NCI-H446 (cell line): ENCODE measurements around the gene MIDN.
"Not testable (repeated sequence)": the region's sequence is repeated elsewhere in the genome, so short reads cannot be mapped to it uniquely, and the experiment has no call there.

Experiments used
- DNase-seq, 2 experiments: peaks; one replicate each; lab custom pipeline; 2025; lab: John Stamatoyannopoulos, UW

The MIDN gene

DNA sequence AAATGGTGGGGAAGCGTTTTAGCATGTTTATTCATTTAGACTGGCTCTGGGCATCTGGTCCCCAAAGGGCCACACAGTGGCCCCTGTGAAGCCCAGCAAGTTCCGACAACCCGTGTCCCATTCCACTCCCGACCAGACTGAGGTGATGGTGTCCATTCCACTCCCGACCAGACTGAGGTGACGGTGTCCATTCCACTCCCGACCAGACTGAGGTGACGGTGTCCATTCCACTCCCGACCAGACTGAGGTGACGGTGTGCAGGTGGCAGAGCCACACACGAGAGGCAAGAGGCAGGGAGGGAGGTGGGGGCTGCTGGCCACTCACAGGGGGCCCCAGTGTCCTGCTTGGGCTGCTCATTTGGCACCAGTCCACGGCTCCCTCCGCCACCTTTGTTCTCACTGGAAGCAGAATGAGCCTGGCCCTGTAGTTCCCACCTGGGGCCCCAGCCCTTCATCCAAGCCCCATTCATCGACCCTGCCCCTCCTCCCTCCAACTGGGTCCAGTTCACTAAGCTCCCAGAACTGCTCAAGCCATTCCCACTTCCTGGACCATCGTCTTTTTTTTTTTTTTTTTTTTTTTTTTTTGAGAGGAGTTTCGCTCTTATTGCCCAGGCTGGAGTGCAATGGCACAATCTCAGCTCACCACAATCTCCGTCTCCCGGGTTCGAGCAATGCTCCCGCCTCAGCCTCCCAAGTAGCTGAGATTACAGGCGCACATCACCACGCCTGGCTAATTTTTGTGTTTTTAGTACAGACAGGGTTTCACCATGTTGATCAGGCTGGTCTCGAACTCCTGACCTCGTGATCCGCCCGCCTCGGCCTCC is 1.9 kb upstream of the MIDN start:
- not testable (repeated sequence) for DNase-seq

DNA sequence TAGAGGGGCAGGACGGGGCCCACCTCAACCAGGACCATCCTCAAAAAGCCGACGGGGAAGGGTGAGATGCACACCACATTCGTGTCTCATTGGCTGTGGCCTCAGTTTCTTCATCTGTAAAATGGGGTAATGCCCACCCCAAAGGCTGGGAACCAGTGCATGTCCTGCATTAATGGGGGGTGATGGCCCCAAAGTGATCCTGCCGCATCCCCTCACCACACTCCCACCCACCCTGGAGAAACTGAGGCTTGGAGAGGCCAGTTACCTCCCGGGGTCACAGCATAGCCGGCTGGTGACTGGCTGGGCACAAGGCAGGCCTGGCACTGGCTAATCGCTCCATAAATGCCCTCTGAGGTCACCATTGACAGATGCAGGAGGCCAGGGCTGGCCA is 640 bp upstream of the MIDN start:
- DNase-seq, result no peak

DNA sequence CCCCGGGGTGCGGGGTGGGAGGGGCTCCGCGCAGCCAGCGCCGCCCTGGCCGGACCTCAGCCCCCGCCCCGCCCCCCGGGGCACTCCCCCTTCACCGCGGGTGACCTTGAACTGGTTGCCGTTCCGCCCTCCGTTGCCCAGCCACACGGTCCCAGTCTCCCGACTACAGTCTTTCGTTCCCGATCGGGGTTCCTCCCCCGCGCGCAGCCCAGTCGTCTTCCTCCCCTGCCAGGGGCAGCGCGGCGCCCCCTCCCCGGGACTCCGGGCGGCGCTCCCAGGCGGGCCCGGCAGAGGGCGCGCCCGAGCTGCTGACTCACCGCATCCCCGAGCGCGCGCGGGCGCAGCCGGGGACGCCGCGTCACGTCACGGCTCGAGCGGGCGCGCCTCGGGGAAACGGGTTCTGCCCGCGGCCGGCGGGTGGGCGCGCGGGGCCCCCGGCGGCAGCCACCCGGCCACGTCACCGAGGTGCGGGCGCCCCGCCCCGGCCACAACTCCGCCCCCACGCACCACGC is 459 bp downstream of the MIDN start:
- DNase-seq, result peak; percentile 57 to 93

DNA sequence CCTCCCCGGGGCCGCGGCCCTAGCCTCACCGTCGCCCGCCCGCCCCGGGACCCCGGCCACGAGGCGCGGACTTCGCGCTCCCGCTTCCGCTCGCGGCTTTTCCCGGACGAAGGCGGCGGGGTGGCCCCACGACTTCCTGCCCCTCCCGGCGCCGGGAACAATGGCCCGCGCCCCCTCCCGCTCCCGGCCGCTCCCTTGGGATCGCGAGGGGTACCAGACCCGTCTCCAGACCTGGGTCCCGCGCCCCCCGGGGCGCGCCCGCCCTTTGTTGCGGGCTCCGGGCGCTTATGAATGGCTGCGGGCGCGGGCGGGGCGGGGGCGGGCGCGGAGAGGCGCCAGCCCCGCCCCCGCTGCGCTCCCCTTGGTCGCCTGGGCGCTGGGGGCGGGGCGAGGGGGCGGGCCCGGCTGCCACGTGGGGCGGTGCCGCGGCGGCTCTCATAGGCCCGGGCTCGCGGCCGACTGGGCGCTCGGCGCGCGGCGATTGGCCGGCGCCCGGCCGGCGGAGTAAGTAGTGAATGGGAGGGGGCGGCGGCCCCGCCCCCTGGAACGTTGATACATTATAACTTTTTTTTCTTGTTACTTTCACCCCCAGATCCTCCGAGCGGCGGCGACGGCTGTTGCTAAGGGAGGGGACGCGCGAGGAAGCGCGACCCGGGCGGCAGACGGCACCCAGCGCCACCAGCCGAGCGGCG is 1.1 kb downstream of the MIDN start:
- DNase-seq, result peak; percentile 94 to 98

DNA sequence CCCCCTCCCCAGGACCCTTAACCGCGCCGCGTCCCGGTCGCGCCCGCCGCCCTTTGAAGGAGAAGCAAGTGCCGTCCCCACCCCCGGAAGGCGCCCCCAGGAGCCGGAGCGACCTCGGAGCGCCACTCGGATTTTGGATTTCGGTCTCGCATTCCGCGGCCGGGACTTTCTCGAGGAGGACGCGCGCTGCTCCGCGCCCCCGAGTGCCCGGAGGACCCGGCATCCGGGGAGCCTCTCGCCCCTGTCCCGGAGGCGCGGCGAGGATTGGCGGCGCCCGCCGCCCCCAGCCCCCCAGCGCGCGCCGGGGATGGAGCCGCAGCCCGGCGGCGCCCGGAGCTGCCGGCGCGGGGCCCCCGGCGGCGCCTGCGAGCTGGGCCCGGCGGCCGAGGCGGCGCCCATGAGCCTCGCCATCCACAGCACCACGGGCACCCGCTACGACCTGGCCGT is 1.6 kb downstream of the MIDN start:
- DNase-seq, result no peak

DNA sequence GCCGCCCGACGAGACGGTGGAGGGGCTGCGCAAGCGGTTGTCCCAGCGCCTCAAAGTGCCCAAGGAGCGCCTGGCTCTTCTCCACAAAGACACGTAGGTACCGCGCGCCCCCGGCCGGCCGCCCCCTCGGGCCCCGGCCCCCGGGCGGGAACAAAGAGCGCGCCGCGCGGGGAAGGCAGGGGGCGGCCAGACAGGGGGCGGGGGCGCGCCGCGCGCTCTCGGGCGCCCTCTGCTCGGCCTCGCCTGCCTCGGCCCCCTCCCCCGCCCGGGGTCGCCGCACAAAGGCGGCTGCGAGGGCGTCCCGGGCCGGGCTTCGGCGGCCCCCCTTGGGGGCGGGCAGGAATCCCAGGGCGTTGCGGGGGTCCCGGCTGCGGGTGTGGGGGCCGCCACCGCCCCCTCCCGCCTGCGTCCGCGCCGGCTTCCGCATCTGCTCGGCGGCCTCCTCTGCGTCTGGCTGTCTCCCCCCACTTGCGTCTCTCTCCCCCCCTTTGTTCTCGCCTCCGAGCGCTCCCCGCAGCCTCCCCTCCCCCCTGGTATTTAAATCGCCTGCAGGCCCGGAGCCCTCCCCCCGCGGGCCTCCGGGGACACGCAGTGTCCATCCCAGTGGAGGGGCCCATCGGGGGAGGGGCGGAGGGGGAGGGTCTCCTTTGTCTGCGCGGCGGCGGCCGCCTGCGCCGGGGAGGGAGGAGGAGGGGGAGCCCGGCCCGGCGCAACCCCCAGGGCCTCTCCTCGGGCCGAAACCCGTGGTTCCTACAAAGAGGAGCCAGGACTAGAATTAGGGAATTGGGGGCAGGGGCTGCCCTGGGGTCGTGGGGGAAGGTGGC is 2.3 kb downstream of the MIDN start:
- peak in 1 of 2 experiments; percentile 70 for DNase-seq

DNA sequence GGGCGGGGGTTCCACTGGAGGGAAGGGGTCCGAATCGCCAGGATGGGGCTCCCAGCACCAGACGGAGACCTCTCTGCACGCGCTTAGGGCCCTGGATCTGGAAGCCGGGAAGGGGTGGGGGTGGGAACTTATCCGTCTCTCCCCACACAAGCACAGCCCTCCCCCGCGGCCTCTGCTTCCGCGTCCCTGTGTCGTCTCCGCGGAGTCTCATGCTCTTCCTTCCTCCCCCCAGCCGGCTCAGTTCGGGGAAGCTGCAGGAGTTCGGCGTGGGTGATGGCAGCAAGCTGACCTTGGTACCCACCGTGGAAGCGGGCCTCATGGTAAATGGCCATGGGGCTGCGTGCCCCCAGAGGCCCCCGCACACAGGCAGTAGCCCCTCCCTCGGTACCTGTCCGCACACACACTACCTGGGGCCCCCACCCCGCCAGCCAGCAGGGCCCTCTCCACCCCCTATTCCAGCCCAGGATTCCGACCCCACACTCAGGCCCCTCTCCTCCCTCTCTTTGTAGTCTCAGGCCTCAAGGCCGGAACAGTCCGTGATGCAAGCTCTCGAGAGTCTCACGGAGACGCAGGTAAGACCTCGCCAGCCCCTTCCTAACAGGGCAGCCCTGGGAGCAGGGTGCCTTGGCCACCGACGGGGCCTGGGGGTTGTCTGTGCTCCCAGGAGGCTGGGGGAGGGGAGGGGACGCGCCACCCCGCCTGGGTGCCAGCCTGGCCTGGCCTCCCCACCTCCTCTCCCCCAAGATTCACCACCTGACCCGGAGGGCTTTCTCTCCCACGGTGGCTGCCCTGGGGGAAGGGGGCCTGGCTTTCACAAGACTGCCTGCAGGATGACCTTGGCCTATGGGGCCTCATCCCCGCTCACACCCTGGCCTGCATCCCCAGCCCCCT is 3.2 kb downstream of the MIDN start:
- peak; percentile 43 to 66 for DNase-seq

DNA sequence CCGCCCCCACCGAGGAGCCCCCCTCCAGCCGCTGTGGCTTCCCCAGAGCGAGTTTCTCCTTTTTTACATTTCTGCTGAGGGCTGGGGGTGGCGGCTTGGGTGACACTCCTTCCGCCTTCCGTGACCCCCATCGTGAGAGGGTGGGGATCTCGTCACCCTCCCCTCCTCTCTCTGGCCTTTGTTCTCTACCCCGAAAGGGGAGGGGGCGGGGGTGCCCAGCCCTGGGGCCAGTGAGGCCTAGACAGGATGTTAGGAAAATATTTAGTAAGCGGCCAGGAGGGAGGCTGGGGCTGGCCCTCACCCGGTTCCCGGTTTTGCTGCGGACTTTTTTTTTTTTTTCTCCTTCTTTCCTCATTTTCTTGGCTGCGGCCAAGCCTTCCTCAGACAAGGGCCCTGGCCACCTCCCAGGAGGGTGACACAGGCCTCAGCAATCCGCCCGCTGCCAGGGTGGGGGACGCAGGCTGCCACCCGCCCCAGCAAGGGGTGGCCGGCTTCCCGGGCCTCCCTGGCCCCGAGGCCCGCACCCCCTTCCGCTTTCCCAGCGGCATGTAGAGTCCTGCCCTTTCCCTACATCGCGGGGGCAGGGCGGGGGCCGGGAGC is 3.9 kb downstream of the MIDN start:
- DNase-seq, result peak in 1 of 2 experiments; percentile 77

DNA sequence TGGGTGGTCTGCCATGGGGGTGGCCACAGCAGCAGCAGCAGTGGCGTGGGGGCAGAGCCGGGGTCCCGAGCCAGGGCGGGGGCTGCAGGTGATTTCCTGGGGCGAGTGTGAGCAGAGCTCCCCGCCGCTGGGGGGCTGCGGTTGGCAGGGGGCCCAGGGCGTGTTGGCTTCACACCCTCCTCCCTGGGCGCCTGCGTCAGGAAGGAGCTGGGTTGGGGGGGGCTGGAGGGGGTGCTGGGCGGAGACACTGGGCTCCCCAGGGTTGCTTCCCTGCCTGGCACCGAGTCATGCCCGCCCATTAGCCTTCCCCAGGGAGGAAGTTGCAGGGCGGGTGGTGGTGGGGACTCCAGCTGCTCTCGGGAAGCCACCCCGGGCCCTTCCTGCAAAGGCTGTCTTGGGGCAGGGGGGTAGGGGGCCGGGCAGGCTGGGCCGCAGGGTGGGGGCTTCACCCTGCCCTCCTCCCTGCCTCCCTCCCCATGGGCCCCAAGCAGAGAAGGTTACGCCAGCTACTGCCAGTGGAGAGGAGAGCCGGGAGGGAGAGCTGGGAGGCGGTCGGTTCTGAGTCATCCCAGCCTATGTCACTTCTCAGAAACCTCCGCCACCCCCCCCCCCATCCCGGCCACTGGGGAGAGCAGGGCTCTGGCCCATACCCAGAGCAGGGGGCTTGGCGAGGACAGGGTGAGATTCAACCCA is 4.6 kb downstream of the MIDN start:
- peak; percentile 70 to 80 for DNase-seq

DNA sequence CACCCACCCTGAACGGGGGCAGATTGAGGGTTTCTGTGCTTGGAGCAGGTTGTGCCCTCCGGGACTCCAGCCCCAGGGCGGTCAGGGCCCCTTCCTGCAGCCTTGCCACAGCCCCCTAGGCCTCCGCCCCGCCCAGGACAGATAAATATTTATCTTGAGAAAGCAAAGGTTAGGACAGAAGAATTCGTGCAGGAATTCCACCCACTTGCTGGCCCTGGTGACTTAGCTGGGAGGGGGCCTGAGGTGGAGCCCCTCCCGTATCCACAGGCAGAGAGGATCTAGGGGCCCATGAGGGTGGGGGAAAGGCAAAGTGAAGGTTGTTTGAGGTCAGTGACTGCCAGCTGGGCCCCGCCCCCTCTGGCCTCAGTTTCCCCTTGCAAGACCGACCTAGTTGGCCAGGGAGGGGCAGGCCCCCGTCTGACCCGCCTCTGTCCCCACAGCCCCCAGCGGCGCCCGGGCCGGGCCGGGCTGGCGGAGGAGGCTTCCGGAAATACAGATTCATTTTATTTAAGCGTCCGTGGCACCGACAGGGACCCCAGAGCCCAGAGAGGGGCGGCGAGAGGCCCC is 5.2 kb downstream of the MIDN start:
- no peak for DNase-seq

DNA sequence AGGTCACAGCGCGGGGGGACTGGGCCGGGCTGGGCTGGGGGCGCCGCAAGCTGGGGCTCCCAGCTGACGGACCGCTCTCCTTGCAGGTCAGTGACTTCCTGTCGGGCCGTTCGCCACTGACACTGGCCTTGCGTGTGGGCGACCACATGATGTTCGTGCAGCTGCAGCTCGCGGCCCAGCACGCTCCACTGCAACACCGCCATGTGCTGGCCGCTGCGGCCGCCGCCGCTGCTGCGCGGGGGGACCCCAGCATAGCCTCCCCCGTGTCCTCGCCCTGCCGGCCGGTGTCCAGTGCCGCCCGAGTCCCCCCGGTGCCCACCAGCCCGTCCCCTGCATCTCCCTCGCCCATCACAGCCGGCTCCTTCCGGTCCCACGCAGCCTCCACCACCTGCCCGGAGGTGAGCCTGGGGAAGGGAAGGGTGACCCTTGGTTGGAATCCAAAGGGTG is 5.7 kb downstream of the MIDN start:
- DNase-seq, result no peak

DNA sequence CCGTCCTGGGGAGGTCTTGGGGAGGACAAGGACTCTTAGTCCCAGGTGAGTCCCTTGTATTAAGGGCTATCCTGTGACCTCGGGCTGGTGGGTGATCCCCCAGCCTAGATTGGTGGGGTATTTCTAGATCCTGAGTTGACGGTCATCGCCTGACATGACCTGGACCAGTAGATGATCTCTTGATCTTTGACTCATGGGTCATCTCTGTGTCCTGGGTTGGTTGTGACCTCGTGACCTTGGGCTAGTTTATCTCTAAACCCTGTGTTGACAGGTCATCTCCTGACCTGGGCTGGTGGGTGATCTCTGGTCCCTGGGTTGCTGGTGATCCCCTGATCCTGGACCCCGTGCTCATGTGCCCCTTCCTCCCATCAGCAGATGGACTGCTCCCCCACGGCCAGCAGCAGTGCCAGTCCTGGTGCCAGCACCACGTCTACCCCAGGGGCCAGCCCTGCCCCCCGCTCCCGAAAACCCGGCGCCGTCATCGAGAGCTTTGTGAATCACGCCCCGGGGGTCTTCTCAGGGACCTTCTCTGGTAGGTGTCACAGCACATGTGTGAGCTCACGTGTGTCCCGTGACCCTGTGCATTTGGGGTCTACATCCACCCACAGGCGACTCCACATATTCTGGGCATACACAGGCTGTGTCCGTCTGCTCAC is 6.3 kb downstream of the MIDN start:
- DNase-seq, result no peak

DNA sequence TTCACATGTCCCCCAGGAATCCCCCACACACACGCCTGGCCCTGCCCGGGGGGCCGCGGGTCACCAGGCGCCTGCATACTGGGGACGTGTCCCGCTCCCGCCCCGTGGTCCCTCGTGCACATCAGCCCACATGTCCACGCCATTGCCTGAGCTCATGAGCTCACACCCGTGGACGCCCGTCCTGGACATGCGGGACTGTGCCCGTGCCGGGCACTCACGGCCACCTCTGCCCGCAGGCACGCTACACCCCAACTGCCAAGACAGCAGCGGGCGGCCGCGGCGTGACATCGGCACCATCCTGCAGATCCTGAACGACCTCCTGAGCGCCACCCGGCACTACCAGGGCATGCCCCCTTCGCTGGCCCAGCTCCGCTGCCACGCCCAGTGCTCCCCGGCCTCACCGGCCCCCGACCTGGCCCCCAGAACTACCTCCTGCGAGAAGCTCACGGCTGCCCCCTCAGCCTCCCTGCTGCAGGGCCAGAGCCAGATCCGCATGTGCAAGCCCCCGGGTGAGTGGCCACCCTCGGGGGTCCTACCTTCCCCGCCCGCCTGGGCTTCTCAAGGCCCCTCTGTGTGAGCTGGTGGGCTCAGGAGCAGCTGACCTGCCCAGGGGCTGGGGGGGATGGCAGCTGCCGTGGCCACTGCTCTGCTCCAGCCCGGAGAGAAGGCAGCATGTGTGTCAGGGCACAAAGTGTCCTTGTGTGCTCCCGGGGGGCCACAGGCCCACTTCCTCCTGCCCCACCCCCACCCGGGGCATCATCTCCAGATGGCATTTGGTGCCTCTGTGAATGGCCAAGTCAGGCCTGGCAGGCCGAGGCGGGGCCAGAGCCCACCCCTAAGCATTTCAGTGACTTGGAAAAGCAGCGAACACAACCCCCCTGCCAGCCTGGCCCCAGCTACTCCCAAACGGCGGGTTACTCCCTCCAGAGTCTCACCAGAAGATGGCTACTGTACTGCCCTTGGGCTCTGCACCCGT is 7.1 kb downstream of the MIDN start:
- no peak for DNase-seq

DNA sequence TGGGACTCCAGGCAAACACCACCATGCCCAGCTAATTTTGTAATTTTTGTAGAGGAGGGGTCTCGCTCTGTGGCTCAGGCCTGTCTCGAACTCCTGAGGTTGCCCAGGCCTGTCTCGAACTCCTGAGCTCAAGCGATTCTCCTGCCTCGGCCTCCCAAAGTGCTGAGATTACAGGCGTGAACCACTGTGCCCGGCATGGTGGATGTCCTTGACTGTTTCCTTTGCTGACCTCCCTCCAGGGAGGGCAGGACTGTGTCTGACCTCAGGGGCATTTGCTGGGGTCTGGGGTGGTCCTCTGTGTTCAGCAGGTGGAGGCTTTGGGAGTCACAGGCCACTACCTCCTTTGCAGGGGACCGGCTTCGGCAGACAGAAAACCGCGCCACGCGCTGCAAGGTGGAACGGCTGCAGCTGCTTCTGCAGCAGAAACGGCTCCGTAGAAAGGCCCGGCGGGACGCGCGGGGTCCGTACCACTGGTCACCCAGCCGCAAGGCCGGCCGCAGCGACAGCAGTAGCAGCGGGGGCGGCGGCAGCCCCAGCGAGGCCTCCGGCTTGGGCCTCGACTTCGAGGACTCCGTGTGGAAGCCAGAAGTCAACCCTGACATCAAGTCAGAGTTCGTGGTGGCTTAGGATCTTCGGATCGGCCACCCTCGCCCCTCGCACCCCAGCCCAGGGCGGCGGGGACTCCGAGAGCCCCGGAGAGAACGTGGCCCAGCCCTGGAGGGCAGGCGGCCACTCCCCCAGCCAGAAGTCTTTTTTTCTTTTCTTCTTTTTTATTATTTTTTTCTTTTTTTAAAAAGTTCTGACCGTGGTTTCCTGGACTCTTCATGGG is 8.5 kb downstream of the MIDN start:
- no peak for DNase-seq

DNA sequence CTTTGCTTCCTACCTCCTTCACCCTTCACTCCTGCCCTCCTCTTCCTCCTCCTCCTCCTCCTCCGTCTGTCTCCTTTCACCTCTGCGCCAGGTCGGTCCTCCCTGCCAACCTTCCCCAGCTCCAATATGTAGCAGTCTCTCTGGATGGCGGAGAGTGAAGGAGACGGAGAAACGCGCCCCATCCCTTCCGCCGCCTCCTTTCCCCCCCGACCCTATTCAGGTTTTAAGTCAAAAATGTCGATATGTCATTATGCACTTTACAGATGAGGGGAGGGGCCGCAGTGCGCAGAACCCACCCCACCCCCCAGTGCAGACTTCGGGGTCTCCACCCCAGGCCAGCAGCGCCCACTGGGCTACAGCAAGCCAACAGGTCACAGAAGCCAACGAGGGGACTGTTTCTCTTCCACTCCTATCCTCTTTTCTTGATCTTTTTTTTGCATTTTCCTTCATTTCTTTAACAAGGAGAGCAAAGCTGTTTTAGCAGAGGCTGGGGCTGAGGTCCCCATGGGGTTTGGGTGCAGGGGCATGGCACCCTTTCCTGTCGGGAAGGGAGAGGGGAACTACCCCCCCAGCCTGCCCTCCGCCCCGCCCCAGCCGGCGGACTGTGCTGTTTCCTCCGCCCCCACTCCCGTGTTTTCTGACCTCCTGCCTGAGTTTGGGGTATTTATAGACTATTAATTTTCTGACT is 9.2 kb downstream of the MIDN start:
- DNase-seq, result no peak

DNA sequence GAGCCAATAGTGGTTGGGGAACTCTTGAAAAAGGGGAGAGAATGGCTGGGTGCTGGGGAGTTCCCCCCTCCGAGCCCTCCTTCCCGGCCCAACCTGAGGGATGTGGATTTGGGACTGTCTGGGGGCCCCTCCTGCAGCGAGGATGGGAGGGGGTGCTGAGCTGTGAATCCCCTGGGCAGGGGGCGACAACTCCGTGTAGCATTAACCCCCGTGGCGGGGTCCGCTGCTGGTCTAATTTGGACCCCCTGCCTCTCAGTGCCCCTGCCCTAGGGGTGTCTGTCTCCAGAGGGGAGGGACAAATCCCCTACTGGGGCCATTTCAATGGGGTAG is 9.7 kb downstream of the MIDN start:
- no peak for DNase-seq

DNA sequence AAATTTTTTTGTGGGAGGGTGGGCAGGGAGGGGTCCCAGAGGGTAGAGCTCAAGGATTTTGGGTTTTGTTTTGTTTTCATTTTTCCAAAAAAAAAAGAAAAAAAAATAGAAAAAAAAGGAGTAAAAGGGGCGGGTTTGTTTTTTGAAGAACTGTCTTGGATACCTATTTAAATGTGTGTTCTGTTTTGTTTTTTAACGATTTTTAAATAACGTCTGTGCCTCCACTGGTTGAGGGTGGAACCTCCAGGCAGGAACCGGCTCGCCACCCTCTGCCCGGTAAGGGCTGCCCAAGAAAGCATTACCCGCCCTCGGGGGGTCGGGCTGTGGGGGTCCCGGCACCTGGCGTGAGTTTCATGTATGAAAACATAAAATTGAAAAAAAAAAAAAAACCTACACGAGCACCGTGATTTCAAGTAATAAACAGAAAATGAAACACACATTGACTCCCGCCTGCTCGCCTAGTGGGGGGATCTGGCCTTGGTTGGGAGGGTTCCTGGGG is 10.4 kb downstream of the MIDN start:
- no peak for DNase-seq
